HCT116 (cell line): Measurements from ENCODE around the gene TCF7L1. TPM values are rescaled to one million over a fixed set of nuclear protein-coding genes. Genes with fewer than 3 reads are reported as not detected.

Source experiments
- ATAC-seq: fragments of 200-7000 bp; cut with Tn5 transposase; 2 replicates; pipeline ENCODE4 v1.9.1; 2020; ENCODE audit warnings: mild to moderate bottlenecking, moderate library complexity
- BruUV-seq: library from RNA; stranded (reverse); fragments of 400-500 nt; replicated peaks from 2 replicates; lab custom pipeline; 2021; lab: Mats Ljungman, UMichigan
- CTCF ChIA-PET: fragments of 300-600 bp; sonication (Branson Sonifier 250); formaldehyde crosslinking; loops from one replicate; lab custom pipeline; 2021; ENCODE audit warnings: antibody characterized with exemption; lab: Charles Lee
- POLR2A ChIA-PET: fragments of 300-600, 350-600 bp; sonication (Branson Sonifier 250); formaldehyde crosslinking; loops from one replicate; lab custom pipeline; 2021; ENCODE audit warnings: antibody characterized with exemption; lab: Charles Lee
- RAD21 ChIA-PET, 2 experiments: fragments of 300-600 bp; sonication (Branson Sonifier 250); formaldehyde crosslinking; loops; one replicate each; lab custom pipeline; 2023; ENCODE audit warnings: low total read pairs in 2 of 2; ENCODE audit not compliant: uncharacterized antibody in 2 of 2, unreplicated experiment in 2 of 2, low non-redundant PET in 1 of 2; lab: Charles Lee
- DNase-seq: peaks from one replicate; pipeline ENCODE4 v3.0.0-alpha.2; 2010; ENCODE audit warnings: low read depth, low spot score
- H2AFZ ChIP-seq: fragments of 200-600 bp; shearing (Covaris generic), sonication (generic); 2 replicates; pipeline ENCODE4 v1.6.1; 2017; ENCODE audit warnings: low read depth, mixed run types, mixed read lengths, antibody characterized with exemption, low read length; ENCODE audit not compliant: poor library complexity, severe bottlenecking
- H3K27ac ChIP-seq: 2 replicates; pipeline ENCODE4 v1.5.1; 2012; ENCODE audit warnings: low read depth, low read length
- H3K27me3 ChIP-seq: fragments of 200-600 bp; sonication (generic); 2 replicates; pipeline ENCODE4 v1.6.1; 2016; ENCODE audit warnings: mixed run types, low read length, mixed read lengths; ENCODE audit not compliant: insufficient read depth
- H3K36me3 ChIP-seq, 2 experiments: fragments of 200-500 bp in 1 of 2; fragments of 200-600 bp in 1 of 2; sonication (Bioruptor generic) in 1 of 2; sonication (generic) in 1 of 2; 2 replicates each; pipeline versions ENCODE4 v1.5.1 to v1.6.1; 2014 to 2016; ENCODE audit warnings: low read length in 2 of 2, inconsistent platforms in 1 of 2, mixed read lengths in 1 of 2, mixed run types in 1 of 2; ENCODE audit not compliant: insufficient read depth in 2 of 2, control insufficient read depth in 1 of 2
- H3K4me1 ChIP-seq, 2 experiments: fragments of 200-600 bp in 1 of 2; sonication (generic) in 1 of 2; 2 replicates each; pipeline versions ENCODE4 v1.5.1 to v1.6.1; 2012 to 2017; ENCODE audit warnings: low read length in 2 of 2, inconsistent platforms in 1 of 2, mild to moderate bottlenecking in 1 of 2, mixed read lengths in 1 of 2, mixed run types in 1 of 2, moderate library complexity in 1 of 2; ENCODE audit not compliant: insufficient read depth in 2 of 2, control insufficient read depth in 1 of 2
- H3K4me2 ChIP-seq: fragments of 200-600 bp; sonication (generic); 2 replicates; pipeline ENCODE4 v1.6.1; 2017; ENCODE audit warnings: mixed run types, low read length, mixed read lengths
- H3K4me3 ChIP-seq, 2 experiments: fragments of 200-600 bp in 1 of 2; sonication (generic) in 1 of 2; replicated peaks in 1 of 2; 2 replicates each; pipeline ENCODE4 v1.5.1; 2011 to 2016; ENCODE audit warnings: low read length in 2 of 2, control low read depth in 1 of 2, low read depth in 1 of 2, mild to moderate bottlenecking in 1 of 2, mixed read lengths in 1 of 2, mixed run types in 1 of 2
- H3K79me2 ChIP-seq: fragments of 200-600 bp; sonication (generic); 2 replicates; pipeline ENCODE4 v1.6.1; 2017; ENCODE audit warnings: mild to moderate bottlenecking, mixed run types, low read length, moderate library complexity, mixed read lengths; ENCODE audit not compliant: insufficient read depth
- H3K9ac ChIP-seq: fragments of 200-600 bp; sonication (generic); 2 replicates; pipeline ENCODE4 v1.6.1; 2016; ENCODE audit warnings: low read length, mixed read lengths
- H3K9me2 ChIP-seq: fragments of 200-600 bp; sonication (generic), shearing (Covaris generic); 2 replicates; pipeline ENCODE4 v1.6.1; 2017; ENCODE audit warnings: mixed run types, mild to moderate bottlenecking, moderate library complexity; ENCODE audit not compliant: insufficient read depth
- H3K9me3 ChIP-seq, 2 experiments: fragments of 200-500 bp in 1 of 2; fragments of 200-600 bp in 1 of 2; sonication (Bioruptor generic) in 1 of 2; sonication (generic) in 1 of 2; 2 replicates each; pipeline ENCODE4 v1.6.1; 2014 to 2017; ENCODE audit warnings: low read length in 2 of 2, mixed read lengths in 2 of 2, inconsistent platforms in 1 of 2, low read depth in 1 of 2, mild to moderate bottlenecking in 1 of 2, mixed run types in 1 of 2, moderate library complexity in 1 of 2; ENCODE audit not compliant: control insufficient read depth in 1 of 2, insufficient read depth in 1 of 2
- H4K20me1 ChIP-seq: fragments of 200-600 bp; sonication (generic), shearing (Covaris generic); 2 replicates; pipeline ENCODE4 v1.6.1; 2017; ENCODE audit warnings: mixed run types, mild to moderate bottlenecking, moderate library complexity; ENCODE audit not compliant: insufficient read depth
- ELF1 ChIP-seq: IDR thresholded peaks from 2 replicates; pipeline ENCODE4 v1.6.1; 2012; ENCODE audit warnings: low read depth, borderline replicate concordance
- EZH2 ChIP-seq: fragments of 200-600 bp; sonication (generic); IDR thresholded peaks from 2 replicates; pipeline ENCODE4 v1.6.1; 2017; ENCODE audit warnings: antibody characterized with exemption, mixed run types
- EZH2phosphoT487 ChIP-seq: fragments of 200-600 bp; IDR thresholded peaks from 2 replicates; pipeline ENCODE4 v1.6.1; 2018; ENCODE audit warnings: antibody characterized with exemption, borderline replicate concordance
- JUND ChIP-seq: IDR thresholded peaks from 2 replicates; pipeline ENCODE4 v1.6.1; 2012
- POLR2A ChIP-seq: IDR thresholded peaks from 2 replicates; pipeline ENCODE4 v1.7.0; 2011; ENCODE audit warnings: borderline replicate concordance; ENCODE audit not compliant: insufficient read depth, insufficient read length; ENCODE audit errors: extremely low read depth
- RAD21 ChIP-seq: IDR thresholded peaks from 2 replicates; pipeline ENCODE4 v1.6.1; 2012; ENCODE audit warnings: low read depth, mild to moderate bottlenecking
- YY1 ChIP-seq: IDR thresholded peaks from 2 replicates; pipeline ENCODE4 v1.6.1; 2011; ENCODE audit warnings: low read length, low read depth, moderate library complexity, mild to moderate bottlenecking; ENCODE audit not compliant: insufficient replicate concordance; ENCODE audit errors: extremely low read depth
- ZBTB33 ChIP-seq: IDR thresholded peaks from 2 replicates; pipeline ENCODE4 v1.6.1; 2011; ENCODE audit warnings: mild to moderate bottlenecking, low read length, moderate library complexity; ENCODE audit not compliant: insufficient replicate concordance; ENCODE audit errors: extremely low read depth
- ZFX ChIP-seq: fragments of 450-650 bp; IDR thresholded peaks from 2 replicates; pipeline ENCODE4 v1.6.1; 2017
- ZNF274 ChIP-seq: fragments of 200-500 bp; sonication (Bioruptor generic); IDR thresholded peaks from 2 replicates; pipeline ENCODE4 v1.6.1; 2014; ENCODE audit warnings: mild to moderate bottlenecking, low read depth, low read length, inconsistent platforms
- intact Hi-C: fragments of 100-400 bp; cut with micrococcal nuclease; formaldehyde crosslinking; loops from 2 replicates; pipeline ENCODE4 v1.10.0; 2022
- total RNA-seq: library from RNA; stranded (reverse); gene quantifications from one replicate; pipeline ENCODE4 v1.2.1, GENCODE V29; 2021; ENCODE audit not compliant: unreplicated experiment
- TF ChIP-seq, protein P1 (sequence below): IDR thresholded peaks from 2 replicates; pipeline ENCODE4 v1.6.1; 2012
- TF ChIP-seq, protein P2 (sequence below), 3 experiments: fragments of 200-600 bp in 1 of 3; sonication (generic) in 1 of 3; IDR thresholded peaks in 2 of 3; conservative IDR thresholded peaks in 1 of 3; 2 replicates each; pipeline ENCODE4 v1.5.1; 2012 to 2017; ENCODE audit warnings: low read depth in 2 of 3, low read length in 2 of 3, antibody characterized with exemption in 1 of 3, borderline replicate concordance in 1 of 3, control low read depth in 1 of 3, mild to moderate bottlenecking in 1 of 3, mixed read lengths in 1 of 3, mixed run types in 1 of 3, moderate library complexity in 1 of 3; ENCODE audit not compliant: insufficient read depth in 1 of 3
- TF ChIP-seq, protein P3 (sequence below): IDR thresholded peaks from 2 replicates; pipeline ENCODE4 v1.6.1; 2012; ENCODE audit warnings: low read depth

TCF7L1 gene
- total RNA-seq, 1 experiment from 2014 or later, result 10.3 TPM

DNA sequence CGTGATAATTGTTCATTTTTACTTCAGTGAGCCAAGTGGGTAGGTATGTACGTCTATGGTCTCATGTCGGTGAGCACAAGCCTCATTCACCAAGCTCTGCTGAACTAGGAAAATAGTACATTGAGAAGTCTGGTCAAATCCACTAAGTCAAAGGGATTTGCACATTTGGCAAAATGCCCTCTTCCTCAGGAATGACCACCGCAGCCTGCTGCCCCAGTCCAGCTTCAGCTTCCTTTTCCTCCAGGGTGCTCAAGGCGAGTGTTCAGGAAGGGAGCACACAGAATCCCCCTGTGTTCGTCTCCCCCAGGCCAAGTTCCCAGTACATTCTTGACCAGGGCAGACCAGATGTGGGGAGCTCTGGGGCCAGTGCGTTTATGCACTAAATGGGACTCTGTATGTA is 23.0 kb downstream of the TCF7L1 start:
- Histone ChIP-seq H3K9me2 (no peaks in the 10 kb centered on the region), H3K36me3 (no peaks in the 10 kb centered on the region), H3K79me2 (no peaks in the 10 kb centered on the region), H3K27ac (no peak overlapping the region), H3K4me3 (no peak overlapping the region), H3K4me1 (no peaks in the 10 kb centered on the region), H3K9ac (no peak overlapping the region), H4K20me1 (no peaks in the 10 kb centered on the region), H3K9me3 (no peaks in the 10 kb centered on the region), H2AFZ (no peak overlapping the region), H3K4me2 (no peak overlapping the region), H3K27me3 (no peaks in the 10 kb centered on the region)
- no peak for DNase-seq
- ATAC-seq, result no peak
- POLR2A ChIA-PET, result no interaction called here
- TF ChIP-seq JUND, result no peak
- no TSS peak for BruUV-seq
- CTCF ChIA-PET, result interaction anchor here (1.3 kb wide), 1 partner anchor 129 kb away, joined by 3 read pairs; no protein-coding TSS in a partner anchor
- RAD21 ChIA-PET, result no interaction called here
- intact Hi-C loops, result no loop called here

DNA sequence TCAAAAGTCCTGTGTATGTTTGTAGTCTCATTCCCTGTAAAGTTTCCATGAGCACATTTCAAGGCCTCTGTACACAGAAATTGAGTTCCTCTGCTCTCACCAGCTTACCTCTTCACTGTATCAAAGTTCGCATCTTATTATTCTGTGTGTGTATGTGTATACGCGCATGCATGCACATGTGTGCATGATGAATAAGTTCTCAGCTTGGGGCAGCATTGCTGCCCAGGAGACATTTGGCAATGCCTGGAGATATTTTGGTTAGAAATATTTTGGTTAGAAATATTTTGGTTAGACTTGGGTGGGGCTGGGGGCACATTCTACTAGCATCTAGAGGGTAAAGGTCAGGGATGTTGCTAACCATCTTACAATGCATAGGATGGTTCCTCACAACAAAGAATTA is 23.4 kb downstream of the TCF7L1 start:
- no peaks in the 10 kb centered on the region for H4K20me1 ChIP-seq
- no peak overlapping the region for H3K4me2 ChIP-seq
- ChIA-PET RAD21 (no interaction called here), POLR2A (no interaction called here), CTCF (interaction anchor here (1.3 kb wide), 1 partner anchor 128 kb away, joined by 3 read pairs; no protein-coding TSS in a partner anchor)
- intact Hi-C loops, result no loop called here
- no peak overlapping the region for H3K4me3 ChIP-seq
- no peaks in the 10 kb centered on the region for H3K9me3 ChIP-seq
- H3K9me2 ChIP-seq, result no peaks in the 10 kb centered on the region
- no peak overlapping the region for H3K27ac ChIP-seq
- no peak overlapping the region for H3K9ac ChIP-seq
- no peak for ATAC-seq
- no TSS peak for BruUV-seq
- H3K36me3 ChIP-seq, result no peaks in the 10 kb centered on the region
- H3K4me1 ChIP-seq, result no peaks in the 10 kb centered on the region
- no peaks in the 10 kb centered on the region for H3K79me2 ChIP-seq
- no peaks in the 10 kb centered on the region for H3K27me3 ChIP-seq
- DNase-seq, result no peak
- H2AFZ ChIP-seq, result no peak overlapping the region
- TF ChIP-seq EZH2phosphoT487 (no peak), RAD21 (no peak), YY1 (no peak), POLR2A (no peak), ZBTB33 (no peak), ELF1 (no peak), ZFX (no peak), EZH2 (no peak), ZNF274 (no peak)
- TF ChIP-seq, protein P1, sequence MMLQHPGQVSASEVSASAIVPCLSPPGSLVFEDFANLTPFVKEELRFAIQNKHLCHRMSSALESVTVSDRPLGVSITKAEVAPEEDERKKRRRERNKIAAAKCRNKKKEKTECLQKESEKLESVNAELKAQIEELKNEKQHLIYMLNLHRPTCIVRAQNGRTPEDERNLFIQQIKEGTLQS, result no peak
- TF ChIP-seq, protein P2, sequence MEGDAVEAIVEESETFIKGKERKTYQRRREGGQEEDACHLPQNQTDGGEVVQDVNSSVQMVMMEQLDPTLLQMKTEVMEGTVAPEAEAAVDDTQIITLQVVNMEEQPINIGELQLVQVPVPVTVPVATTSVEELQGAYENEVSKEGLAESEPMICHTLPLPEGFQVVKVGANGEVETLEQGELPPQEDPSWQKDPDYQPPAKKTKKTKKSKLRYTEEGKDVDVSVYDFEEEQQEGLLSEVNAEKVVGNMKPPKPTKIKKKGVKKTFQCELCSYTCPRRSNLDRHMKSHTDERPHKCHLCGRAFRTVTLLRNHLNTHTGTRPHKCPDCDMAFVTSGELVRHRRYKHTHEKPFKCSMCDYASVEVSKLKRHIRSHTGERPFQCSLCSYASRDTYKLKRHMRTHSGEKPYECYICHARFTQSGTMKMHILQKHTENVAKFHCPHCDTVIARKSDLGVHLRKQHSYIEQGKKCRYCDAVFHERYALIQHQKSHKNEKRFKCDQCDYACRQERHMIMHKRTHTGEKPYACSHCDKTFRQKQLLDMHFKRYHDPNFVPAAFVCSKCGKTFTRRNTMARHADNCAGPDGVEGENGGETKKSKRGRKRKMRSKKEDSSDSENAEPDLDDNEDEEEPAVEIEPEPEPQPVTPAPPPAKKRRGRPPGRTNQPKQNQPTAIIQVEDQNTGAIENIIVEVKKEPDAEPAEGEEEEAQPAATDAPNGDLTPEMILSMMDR (IDR thresholded peaks at IDR 0.05 in 2 of 3, conservative IDR thresholded peaks at IDR 0.05 in 1 of 3; ENCODE audit: borderline replicate concordance in 1 of 3, insufficient read depth in 1 of 3, low read depth in 2 of 3, low read length in 2 of 3), result no peak
- TF ChIP-seq, protein P3, sequence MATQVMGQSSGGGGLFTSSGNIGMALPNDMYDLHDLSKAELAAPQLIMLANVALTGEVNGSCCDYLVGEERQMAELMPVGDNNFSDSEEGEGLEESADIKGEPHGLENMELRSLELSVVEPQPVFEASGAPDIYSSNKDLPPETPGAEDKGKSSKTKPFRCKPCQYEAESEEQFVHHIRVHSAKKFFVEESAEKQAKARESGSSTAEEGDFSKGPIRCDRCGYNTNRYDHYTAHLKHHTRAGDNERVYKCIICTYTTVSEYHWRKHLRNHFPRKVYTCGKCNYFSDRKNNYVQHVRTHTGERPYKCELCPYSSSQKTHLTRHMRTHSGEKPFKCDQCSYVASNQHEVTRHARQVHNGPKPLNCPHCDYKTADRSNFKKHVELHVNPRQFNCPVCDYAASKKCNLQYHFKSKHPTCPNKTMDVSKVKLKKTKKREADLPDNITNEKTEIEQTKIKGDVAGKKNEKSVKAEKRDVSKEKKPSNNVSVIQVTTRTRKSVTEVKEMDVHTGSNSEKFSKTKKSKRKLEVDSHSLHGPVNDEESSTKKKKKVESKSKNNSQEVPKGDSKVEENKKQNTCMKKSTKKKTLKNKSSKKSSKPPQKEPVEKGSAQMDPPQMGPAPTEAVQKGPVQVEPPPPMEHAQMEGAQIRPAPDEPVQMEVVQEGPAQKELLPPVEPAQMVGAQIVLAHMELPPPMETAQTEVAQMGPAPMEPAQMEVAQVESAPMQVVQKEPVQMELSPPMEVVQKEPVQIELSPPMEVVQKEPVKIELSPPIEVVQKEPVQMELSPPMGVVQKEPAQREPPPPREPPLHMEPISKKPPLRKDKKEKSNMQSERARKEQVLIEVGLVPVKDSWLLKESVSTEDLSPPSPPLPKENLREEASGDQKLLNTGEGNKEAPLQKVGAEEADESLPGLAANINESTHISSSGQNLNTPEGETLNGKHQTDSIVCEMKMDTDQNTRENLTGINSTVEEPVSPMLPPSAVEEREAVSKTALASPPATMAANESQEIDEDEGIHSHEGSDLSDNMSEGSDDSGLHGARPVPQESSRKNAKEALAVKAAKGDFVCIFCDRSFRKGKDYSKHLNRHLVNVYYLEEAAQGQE, result no peak
